Esophagus squamous epithelium (tissue), 4 donors: ENCODE measurements around the gene UBE2M.

Source experiments
- CTCF ChIP-seq, 6 experiments: fragments of 450-650 bp in 4 of 6; fragments of 200-600 bp in 2 of 6; sonication (generic) in 2 of 6; IDR thresholded peaks; one replicate each; pipeline ENCODE4 v1.5.1; 2016 to 2019; ENCODE audit warnings: antibody characterized with exemption in 6 of 6, mild to moderate bottlenecking in 4 of 6, moderate library complexity in 4 of 6
- POLR2A ChIP-seq, 4 donors: fragments of 450-650 bp; IDR thresholded peaks; one replicate each; pipeline ENCODE4 v1.6.1; 2017; ENCODE audit warnings: antibody characterized with exemption in 4 of 4, mild to moderate bottlenecking in 4 of 4, moderate library complexity in 3 of 4

GRCh38 chr19:58555369-58555885 lies 3.0 kb downstream of the UBE2M start:
- TF ChIP-seq CTCF (IDR thresholded peaks at IDR 0.05) (no peak), POLR2A (IDR thresholded peaks at IDR 0.05) (no peak)
